Anterior cingulate cortex (tissue), 58 donors: ENCODE measurements around the gene METTL21C.

ENCODE experiments used
- DNase-seq, 58 donors: peaks; one replicate each; lab custom pipeline; 2025; lab: John Stamatoyannopoulos, UW

The METTL21C gene

GRCh38 chr13:102694937-102695336, at the start of gene METTL21C:
Gene METTL21C (minus strand): TSS chr13:102695044. CDS start chr13:102694498, 546 bp downstream.
- DNase-seq: no peak

DNA sequence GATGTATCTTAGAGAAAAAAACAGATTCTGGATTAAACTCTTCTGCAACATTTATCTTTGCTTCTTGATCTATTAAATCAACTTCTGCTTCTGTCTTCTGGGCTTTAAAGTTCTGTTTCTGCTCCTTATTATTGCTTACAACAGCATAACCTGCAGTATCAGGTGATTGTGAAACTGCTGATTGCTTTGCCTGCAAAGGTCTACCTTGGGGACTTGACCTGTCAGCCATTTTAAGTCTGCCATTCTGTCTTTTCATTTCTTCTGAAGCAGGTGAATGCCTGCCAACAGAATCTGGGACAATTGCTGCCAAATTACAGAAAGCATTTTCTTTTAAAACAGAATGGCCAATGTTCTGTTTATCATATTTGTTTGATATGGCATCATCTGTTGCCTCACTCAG, 47.7 kb upstream of the METTL21C start:
- no peak for DNase-seq

GRCh38 chr13:102742101-102742500, 47.3 kb upstream of the METTL21C start:
- no peak for DNase-seq

GRCh38 chr13:102729560-102730270, 34.9 kb upstream of the METTL21C start:
- no peak for DNase-seq

- no peak for DNase-seq
Observed at GRCh38 chr13:102726430-102726829, 31.6 kb upstream of the METTL21C start.

DNA sequence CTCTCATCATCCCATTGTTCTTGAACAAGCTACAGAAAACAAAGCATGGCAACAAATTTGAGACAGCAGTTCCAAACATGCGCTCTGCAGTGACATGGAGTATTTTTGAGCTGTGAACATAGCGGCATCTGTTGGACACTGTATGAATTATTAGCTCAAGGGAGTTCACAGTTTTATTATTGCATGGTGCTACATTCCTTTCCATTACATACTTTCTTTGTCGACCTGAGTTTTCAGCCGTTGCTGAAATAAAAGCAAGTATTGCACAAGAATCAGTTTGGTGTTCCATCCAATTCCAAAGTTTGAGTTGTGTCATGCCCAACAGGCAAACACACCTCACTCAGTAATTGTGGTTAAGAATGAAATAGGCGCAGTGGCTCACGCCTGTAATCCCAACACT, 30.1 kb upstream of the METTL21C start:
- DNase-seq: peak in 12 of 58 donors; percentile 1 to 34 (median 6)

DNA sequence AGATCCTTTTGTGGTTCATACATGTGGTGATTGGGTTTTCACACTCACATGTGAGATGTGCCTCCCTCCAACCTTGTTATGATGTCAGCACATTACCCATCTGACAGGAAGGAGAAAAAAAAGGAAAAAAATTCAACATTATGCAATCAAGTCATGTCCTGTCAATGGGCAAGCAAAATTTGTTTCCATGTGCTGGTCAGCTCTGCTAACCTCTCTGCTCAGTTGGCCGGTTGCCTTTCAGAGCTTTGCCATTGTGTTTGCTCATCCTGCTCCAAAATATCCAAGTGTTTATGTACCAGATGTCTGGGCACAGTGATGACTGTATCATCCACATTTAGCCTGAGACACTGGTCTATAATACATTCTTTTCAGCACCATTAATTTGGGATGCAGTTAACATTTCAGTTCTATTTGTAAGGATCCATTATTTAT, 27.0 kb upstream of the METTL21C start:
- DNase-seq: peak in 52 of 58 donors; percentile 4 to 89 (median 50)

GRCh38 chr13:102718746-102719145, 23.9 kb upstream of the METTL21C start:
- no peak for DNase-seq

- no peak for DNase-seq
Observed at GRCh38 chr13:102715447-102715846, 20.6 kb upstream of the METTL21C start.

- DNase-seq: no peak
Observed at GRCh38 chr13:102710261-102710679, 15.4 kb upstream of the METTL21C start.

DNA sequence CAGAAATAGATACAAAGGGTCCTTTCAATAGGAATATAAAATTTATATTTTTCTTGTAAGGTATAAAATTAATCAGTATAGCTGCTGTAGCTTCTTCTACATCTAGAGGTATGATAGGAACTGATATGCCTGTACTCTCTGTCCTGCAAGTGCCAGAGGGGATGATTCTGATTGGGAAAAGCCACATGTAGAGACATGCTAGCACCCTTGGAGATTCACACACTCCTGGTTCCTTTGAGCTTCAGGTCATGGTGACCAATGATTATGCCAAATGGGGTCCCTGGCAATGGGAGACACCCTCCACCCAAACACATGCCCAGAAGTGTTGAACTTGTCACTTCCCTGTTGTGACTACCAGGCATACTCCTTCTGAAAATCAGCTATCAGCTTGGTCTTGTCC, 14.7 kb upstream of the METTL21C start:
- DNase-seq: no peak

DNA sequence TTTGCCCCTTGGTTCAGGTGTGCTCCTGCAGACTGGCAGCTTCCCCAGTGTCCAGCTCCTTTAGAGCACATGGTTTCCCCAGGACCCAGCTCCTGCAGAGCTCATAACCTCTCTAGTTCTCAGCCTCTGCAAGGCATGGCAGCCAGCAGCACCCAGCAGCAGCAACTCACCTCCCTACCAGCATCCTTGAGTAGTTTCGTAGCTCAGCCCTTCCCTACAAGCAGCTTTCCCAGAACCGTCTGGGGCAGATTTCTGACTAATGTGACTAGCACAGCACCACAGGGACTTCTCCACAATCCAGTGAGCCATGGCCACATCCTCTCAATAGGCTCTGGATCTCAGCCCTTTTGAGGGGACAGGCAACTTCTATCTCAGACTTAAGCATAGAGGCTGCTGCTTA, 14.1 kb upstream of the METTL21C start:
- no peak for DNase-seq

GRCh38 chr13:102708211-102708610, 13.4 kb upstream of the METTL21C start:
- DNase-seq: no peak

DNA sequence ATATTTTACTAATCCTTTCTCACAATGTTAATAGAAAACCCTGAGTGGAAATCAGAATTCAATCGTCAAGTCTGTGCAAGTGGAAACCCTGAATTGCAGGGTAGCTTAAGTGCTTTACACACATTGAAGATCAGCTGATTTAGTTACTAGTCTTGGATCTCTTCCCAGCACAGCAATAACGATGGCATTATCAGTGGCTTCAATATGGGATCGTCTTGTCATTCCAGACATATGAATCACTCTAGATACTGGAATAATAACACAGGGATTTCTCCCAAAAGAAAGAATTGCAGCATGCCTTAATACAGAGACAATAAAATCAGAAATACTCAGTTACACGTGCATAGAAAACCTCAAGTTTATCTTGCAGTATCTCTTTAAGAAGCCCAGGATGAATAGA, 12.6 kb upstream of the METTL21C start:
- no peak for DNase-seq

- no peak for DNase-seq
Observed at GRCh38 chr13:102704238-102705058, 9.6 kb upstream of the METTL21C start.

GRCh38 chr13:102703726-102704035, 8.8 kb upstream of the METTL21C start:
- DNase-seq: no peak

GRCh38 chr13:102702965-102703725, 8.3 kb upstream of the METTL21C start:
- no peak for DNase-seq

GRCh38 chr13:102701331-102701730, 6.5 kb upstream of the METTL21C start:
- DNase-seq: no peak

DNA sequence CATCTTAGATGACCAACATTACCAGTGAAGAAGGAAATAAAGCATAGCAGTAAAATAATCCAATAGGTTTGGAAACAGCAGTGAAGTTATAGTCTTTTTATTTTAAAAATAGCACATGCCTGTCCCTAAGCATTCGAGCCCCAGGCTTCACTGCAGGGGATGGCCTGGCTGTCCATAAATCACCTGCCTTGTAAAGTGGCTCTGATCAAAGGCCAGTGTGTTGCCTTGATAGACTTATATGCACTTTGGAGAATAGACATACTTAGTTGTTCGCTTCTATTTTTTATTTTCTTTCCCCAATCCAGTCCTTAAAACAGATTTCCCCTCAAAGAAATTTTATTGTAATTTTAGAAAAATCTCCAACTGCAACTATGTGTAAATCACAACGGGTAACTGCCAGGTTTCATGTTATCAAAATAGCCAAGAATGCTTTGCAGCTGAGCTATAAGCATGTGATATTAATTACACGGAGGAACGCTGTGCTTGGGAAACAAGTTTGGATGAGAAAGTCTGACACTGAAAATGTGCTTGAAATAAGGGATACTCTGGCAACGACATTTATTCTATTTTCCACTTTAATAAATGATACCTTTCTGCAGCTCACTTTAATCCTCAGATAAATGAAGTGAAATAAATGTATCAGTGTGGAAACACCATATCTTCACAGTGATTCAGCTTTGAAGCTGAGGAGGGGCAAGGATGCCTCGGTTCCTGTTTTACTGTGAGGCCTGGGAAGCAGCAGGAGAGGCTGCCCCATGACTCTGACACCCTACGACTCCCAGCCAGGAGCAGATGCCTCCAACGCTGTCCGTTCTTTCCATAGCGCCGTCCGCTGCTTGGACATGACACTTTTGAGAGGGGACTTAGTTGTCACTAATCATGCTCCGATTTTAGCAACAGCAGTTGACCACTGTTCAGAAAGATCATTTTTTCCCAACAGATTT, 5.5 kb upstream of the METTL21C start:
- DNase-seq: no peak

DNA sequence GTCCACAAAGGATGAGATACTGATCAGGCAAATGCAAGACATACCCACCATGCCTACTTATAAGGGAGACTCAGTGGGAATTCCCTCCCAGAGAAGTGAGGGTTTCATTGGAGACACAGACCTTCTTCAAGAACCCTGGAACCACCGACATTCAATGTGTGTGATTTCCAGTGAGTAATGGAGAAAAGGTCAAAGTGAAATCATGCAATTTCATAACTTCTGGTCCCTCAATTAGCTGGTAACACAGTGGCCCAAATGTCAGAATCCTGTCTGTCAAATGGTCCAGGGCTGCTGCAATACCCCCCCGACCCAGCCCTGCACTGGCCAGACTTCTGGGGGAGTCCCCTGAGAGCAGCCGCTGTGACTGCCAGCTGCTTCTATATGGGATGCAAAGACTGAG, 4.7 kb upstream of the METTL21C start:
- DNase-seq: no peak
